Loucy (cell line): ENCODE data around the gene CRB3.

Experiments
- CTCF ChIP-seq: fragments of 200-600 bp; sonication (generic); conservative IDR thresholded peaks from 2 replicates; pipeline ENCODE4 v1.5.1; 2014; ENCODE audit warnings: mild to moderate bottlenecking, antibody characterized with exemption, low read length
- EZH2phosphoT487 ChIP-seq: fragments of 200-600 bp; IDR thresholded peaks from 2 replicates; pipeline ENCODE4 v1.6.1; 2018; ENCODE audit warnings: antibody characterized with exemption, mild to moderate bottlenecking, moderate library complexity, borderline replicate concordance

GRCh38 chr19:6465663-6466062 is 1.6 kb downstream of the CRB3 start:
- no peak for TF ChIP-seq CTCF
- no peak for TF ChIP-seq EZH2phosphoT487
